Thymus (tissue), 11 donors: ENCODE results near the gene NLRP5. TPM values are rescaled to one million over a fixed set of nuclear protein-coding genes. Genes with fewer than 3 reads are reported as not detected.
"Not testable (repeated sequence)": the region's sequence is repeated elsewhere in the genome, so short reads cannot be mapped to it uniquely, and the experiment has no call there.

Experiments
- DNase-seq, 9 donors: peaks; one replicate each; pipeline ENCODE4 v3.0.0-alpha.2; 2013; ENCODE audit warnings: low spot score in 9 of 9, low read depth in 6 of 9, missing footprints in 1 of 9
- H3K27ac ChIP-seq, 2 donors: one replicate each; pipeline ENCODE4 v1.5.1; 2013; ENCODE audit warnings: control low read depth in 1 of 2, low read depth in 1 of 2, low read length in 1 of 2, mild to moderate bottlenecking in 1 of 2, moderate library complexity in 1 of 2
- H3K27me3 ChIP-seq, 2 donors: one replicate each; pipeline ENCODE4 v1.5.1; 2013; ENCODE audit warnings: low read length in 1 of 2; ENCODE audit not compliant: control insufficient read depth in 2 of 2, insufficient read depth in 1 of 2
- H3K36me3 ChIP-seq, 2 donors: one replicate each; pipeline ENCODE4 v1.5.1; 2013; ENCODE audit warnings: low read length in 1 of 2, mild to moderate bottlenecking in 1 of 2, moderate library complexity in 1 of 2; ENCODE audit not compliant: control insufficient read depth in 2 of 2, insufficient read depth in 2 of 2
- H3K4me1 ChIP-seq, 2 donors: one replicate each; pipeline ENCODE4 v1.5.1; 2013; ENCODE audit warnings: low read length in 2 of 2; ENCODE audit not compliant: control insufficient read depth in 2 of 2, insufficient read depth in 2 of 2
- H3K4me3 ChIP-seq, 2 donors: one replicate each; pipeline ENCODE4 v1.5.1; 2013; ENCODE audit warnings: low read length in 2 of 2, control low read depth in 1 of 2, mild to moderate bottlenecking in 1 of 2
- H3K9me3 ChIP-seq, 2 donors: one replicate each; pipeline ENCODE4 v1.5.1; 2013; ENCODE audit warnings: low read length in 1 of 2, mild to moderate bottlenecking in 1 of 2; ENCODE audit not compliant: control insufficient read depth in 2 of 2, insufficient read depth in 1 of 2
- WGBS: extraction: QIAGEN DNeasy Blood & Tissue Kit; methylation state at CpG from one replicate; pipeline ENCODE4 v1.1.7; 2013; 5-methylcytosine and 5-hydroxymethylcytosine counted together
- polyA plus RNA-seq: library from polyadenylated mRNA; stranded (reverse); fragments of 200-250 nt; gene quantifications from one replicate; pipeline ENCODE4 v1.2.3, GENCODE V29; 2013
- total RNA-seq: library from RNA; stranded (reverse); fragments of 120-200 nt; gene quantifications from one replicate; pipeline ENCODE4 v1.2.4, GENCODE V29; 2013
- donor health status: healthy.

The NLRP5 gene
- total and polyA plus RNA-seq, 2 donors, result 0.02 TPM; not detected in 1

GRCh38 chr19:56099638-56100539, 113.3 kb downstream of the NLRP5 start:
- H3K4me3 ChIP-seq, result no peak overlapping the region
- no peaks in the 10 kb centered on the region for H3K27me3 ChIP-seq
- DNase-seq, result no peak
- H3K9me3 ChIP-seq, result no peaks in the 10 kb centered on the region
- H3K4me1 ChIP-seq, result no peaks in the 10 kb centered on the region
- 96% methylated on average over 31 of the region's 31 CpGs for WGBS
- peaks cover 22 to 62% of the 10 kb centered on the region in 2 donors for H3K36me3 ChIP-seq
- no peak overlapping the region for H3K27ac ChIP-seq

- no peak for DNase-seq
- H3K36me3 ChIP-seq, result peaks cover 23 to 56% of the 10 kb centered on the region in 2 donors
- H3K27me3 ChIP-seq, result no peaks in the 10 kb centered on the region
- peaks cover 3 to 5% of the 10 kb centered on the region in 2 donors for H3K4me1 ChIP-seq
- H3K4me3 ChIP-seq, result no peak overlapping the region
- 89% methylated on average over 25 of the region's 25 CpGs for WGBS
- H3K9me3 ChIP-seq, result no peaks in the 10 kb centered on the region
- H3K27ac ChIP-seq, result no peak overlapping the region
Observed at GRCh38 chr19:56101095-56101494, 114.5 kb downstream of the NLRP5 start.

- 93% methylated on average over 34 of the region's 34 CpGs for WGBS
- Histone ChIP-seq H3K27me3 (no peaks in the 10 kb centered on the region), H3K4me1 (peaks cover 3 to 5% of the 10 kb centered on the region in 2 donors), H3K27ac (no peak overlapping the region), H3K9me3 (no peaks in the 10 kb centered on the region), H3K36me3 (peaks cover 25 to 57% of the 10 kb centered on the region in 2 donors), H3K4me3 (no peak overlapping the region)
- DNase-seq, result no peak
Observed at GRCh38 chr19:56101746-56102535, 115.4 kb downstream of the NLRP5 start.

GRCh38 chr19:56103027-56103614, 116.5 kb downstream of the NLRP5 start:
- Histone ChIP-seq H3K9me3 (no peaks in the 10 kb centered on the region), H3K27ac (no peak overlapping the region), H3K36me3 (peaks cover 23 to 46% of the 10 kb centered on the region in 2 donors), H3K4me3 (no peak overlapping the region), H3K4me1 (peaks cover 3 to 5% of the 10 kb centered on the region in 2 donors), H3K27me3 (no peaks in the 10 kb centered on the region)
- WGBS, result 79% methylated on average over 20 of the region's 20 CpGs
- no peak for DNase-seq

- peaks cover 3 to 15% of the 10 kb centered on the region in 2 donors for H3K4me1 ChIP-seq
- H3K4me3 ChIP-seq, result no peak overlapping the region
- H3K27ac ChIP-seq, result no peak overlapping the region
- DNase-seq, result no peak
- H3K27me3 ChIP-seq, result no peaks in the 10 kb centered on the region
- no peaks in the 10 kb centered on the region for H3K9me3 ChIP-seq
- peaks cover 21 to 39% of the 10 kb centered on the region in 2 donors for H3K36me3 ChIP-seq
- 98% methylated on average over 28 of the region's 29 CpGs for WGBS
Observed at GRCh38 chr19:56104423-56104822, 117.8 kb downstream of the NLRP5 start.

GRCh38 chr19:56105090-56105701, 118.6 kb downstream of the NLRP5 start:
- peaks cover 3 to 22% of the 10 kb centered on the region in 2 donors for H3K4me1 ChIP-seq
- no peaks in the 10 kb centered on the region for H3K9me3 ChIP-seq
- H3K4me3 ChIP-seq, result no peak overlapping the region
- WGBS, result 10% methylated on average over 22 of the region's 22 CpGs
- no peaks in the 10 kb centered on the region for H3K27me3 ChIP-seq
- peak in 5 of 9 donors; percentile 38 to 78 (median 63) for DNase-seq
- peak overlapping the region in 1 of 2 donors; percentile 62 for H3K27ac ChIP-seq
- H3K36me3 ChIP-seq, result peaks cover 21 to 33% of the 10 kb centered on the region in 2 donors

- not testable (repeated sequence) for H3K27me3 ChIP-seq, DNase-seq, H3K9me3 ChIP-seq, H3K4me3 ChIP-seq, H3K27ac ChIP-seq
- Histone ChIP-seq H3K36me3 (peaks cover 21 to 26% of the 10 kb centered on the region in 2 donors), H3K4me1 (peaks cover 3 to 25% of the 10 kb centered on the region in 2 donors)
- WGBS, result 97% methylated on average over 61 of the region's 61 CpGs
Observed at GRCh38 chr19:56105831-56106396, 119.3 kb downstream of the NLRP5 start.

- Histone ChIP-seq H3K4me3 (no peak overlapping the region), H3K27me3 (no peaks in the 10 kb centered on the region), H3K9me3 (no peaks in the 10 kb centered on the region), H3K27ac (no peak overlapping the region), H3K4me1 (peaks cover 6 to 30% of the 10 kb centered on the region in 2 donors), H3K36me3 (peaks cover 17 to 22% of the 10 kb centered on the region in 2 donors)
- no peak for DNase-seq
- WGBS, result 76% methylated on average over 27 of the region's 27 CpGs
Observed at GRCh38 chr19:56106397-56106849, 119.8 kb downstream of the NLRP5 start.
